ENCODE results near the gene GCA. TPM values are rescaled to one million over a fixed set of nuclear protein-coding genes. Genes with fewer than 3 reads are reported as not detected.

GCA gene
- total and polyA plus RNA-seq, 4 donors = 9.7 to 45.2 (median 18.1) TPM

DNA sequence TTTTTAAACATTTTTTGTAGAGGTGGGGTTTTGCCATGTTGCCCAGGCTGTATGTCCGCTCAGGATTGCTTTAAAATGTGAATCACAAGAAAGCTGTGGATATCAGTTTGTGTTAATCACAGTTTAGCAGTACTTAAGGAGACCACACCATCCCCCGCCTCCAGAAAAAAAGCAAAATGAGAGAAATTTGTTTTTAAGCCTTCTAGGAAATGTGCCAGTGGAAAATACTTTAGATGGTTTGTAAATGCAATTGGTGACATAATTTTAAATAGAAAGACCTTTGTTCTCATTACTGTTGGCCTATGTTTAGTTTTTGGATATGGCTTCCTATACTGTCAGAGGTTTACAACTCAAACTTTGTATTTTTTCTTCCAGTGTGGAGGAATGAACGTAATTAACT, 27.0 kb downstream of the GCA start (continued):
- TF ChIP-seq, protein P1, sequence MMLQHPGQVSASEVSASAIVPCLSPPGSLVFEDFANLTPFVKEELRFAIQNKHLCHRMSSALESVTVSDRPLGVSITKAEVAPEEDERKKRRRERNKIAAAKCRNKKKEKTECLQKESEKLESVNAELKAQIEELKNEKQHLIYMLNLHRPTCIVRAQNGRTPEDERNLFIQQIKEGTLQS (IDR thresholded peaks at IDR 0.05) = no peak
- TF ChIP-seq YY1 (IDR thresholded peaks at IDR 0.05) (no peak), FOXA2 (IDR thresholded peaks at IDR 0.05) (no peak), SP1 (IDR thresholded peaks at IDR 0.05) (no peak)

DNA sequence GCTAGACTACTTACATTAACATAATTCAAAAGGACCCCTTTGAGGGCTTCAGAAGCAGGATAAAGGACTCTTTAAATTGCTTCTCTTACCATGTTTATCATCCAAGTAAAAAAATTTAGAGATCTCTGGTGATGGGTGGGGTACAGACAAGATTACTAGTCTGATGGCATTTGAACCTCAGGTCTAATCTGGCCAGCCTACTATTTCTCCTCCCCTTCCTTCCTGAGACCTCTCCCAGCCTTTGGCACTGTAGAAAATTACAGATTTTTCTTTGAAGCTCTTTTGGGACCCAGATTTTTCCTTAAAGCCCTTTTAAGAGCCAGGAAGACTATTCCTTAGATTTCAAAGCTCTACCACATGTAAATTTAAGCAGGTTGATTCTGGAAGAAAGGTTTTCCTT, 28.9 kb downstream of the GCA start:
- no peaks in the 10 kb centered on the region for H3K27me3 ChIP-seq (ENCODE audit: control insufficient read depth in 4 of 4, insufficient read depth in 4 of 4, low read length in 3 of 4)
- H3K9ac ChIP-seq (ENCODE audit: low read depth in 1 of 2, low read length in 2 of 2) = no peak overlapping the region
- TF ChIP-seq RAD21 (IDR thresholded peaks at IDR 0.05) (no peak), JUND (IDR thresholded peaks at IDR 0.05) (no peak), EGR1 (IDR thresholded peaks at IDR 0.05; ENCODE audit: low read depth in 2 of 2) (no peak), NR2F2 (IDR thresholded peaks at IDR 0.05) (no peak)
- TF ChIP-seq, protein P2, sequence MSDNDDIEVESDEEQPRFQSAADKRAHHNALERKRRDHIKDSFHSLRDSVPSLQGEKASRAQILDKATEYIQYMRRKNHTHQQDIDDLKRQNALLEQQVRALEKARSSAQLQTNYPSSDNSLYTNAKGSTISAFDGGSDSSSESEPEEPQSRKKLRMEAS (IDR thresholded peaks at IDR 0.05) = no peak
- TF ChIP-seq, protein P3, sequence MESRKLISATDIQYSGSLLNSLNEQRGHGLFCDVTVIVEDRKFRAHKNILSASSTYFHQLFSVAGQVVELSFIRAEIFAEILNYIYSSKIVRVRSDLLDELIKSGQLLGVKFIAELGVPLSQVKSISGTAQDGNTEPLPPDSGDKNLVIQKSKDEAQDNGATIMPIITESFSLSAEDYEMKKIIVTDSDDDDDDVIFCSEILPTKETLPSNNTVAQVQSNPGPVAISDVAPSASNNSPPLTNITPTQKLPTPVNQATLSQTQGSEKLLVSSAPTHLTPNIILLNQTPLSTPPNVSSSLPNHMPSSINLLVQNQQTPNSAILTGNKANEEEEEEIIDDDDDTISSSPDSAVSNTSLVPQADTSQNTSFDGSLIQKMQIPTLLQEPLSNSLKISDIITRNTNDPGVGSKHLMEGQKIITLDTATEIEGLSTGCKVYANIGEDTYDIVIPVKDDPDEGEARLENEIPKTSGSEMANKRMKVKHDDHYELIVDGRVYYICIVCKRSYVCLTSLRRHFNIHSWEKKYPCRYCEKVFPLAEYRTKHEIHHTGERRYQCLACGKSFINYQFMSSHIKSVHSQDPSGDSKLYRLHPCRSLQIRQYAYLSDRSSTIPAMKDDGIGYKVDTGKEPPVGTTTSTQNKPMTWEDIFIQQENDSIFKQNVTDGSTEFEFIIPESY (IDR thresholded peaks at IDR 0.05) = no peak
- TF ChIP-seq, protein P4, sequence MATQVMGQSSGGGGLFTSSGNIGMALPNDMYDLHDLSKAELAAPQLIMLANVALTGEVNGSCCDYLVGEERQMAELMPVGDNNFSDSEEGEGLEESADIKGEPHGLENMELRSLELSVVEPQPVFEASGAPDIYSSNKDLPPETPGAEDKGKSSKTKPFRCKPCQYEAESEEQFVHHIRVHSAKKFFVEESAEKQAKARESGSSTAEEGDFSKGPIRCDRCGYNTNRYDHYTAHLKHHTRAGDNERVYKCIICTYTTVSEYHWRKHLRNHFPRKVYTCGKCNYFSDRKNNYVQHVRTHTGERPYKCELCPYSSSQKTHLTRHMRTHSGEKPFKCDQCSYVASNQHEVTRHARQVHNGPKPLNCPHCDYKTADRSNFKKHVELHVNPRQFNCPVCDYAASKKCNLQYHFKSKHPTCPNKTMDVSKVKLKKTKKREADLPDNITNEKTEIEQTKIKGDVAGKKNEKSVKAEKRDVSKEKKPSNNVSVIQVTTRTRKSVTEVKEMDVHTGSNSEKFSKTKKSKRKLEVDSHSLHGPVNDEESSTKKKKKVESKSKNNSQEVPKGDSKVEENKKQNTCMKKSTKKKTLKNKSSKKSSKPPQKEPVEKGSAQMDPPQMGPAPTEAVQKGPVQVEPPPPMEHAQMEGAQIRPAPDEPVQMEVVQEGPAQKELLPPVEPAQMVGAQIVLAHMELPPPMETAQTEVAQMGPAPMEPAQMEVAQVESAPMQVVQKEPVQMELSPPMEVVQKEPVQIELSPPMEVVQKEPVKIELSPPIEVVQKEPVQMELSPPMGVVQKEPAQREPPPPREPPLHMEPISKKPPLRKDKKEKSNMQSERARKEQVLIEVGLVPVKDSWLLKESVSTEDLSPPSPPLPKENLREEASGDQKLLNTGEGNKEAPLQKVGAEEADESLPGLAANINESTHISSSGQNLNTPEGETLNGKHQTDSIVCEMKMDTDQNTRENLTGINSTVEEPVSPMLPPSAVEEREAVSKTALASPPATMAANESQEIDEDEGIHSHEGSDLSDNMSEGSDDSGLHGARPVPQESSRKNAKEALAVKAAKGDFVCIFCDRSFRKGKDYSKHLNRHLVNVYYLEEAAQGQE (IDR thresholded peaks at IDR 0.05) = no peak
- no peaks in the 10 kb centered on the region for H3K4me1 ChIP-seq (ENCODE audit: control insufficient read depth in 4 of 4, insufficient read depth in 4 of 4, low read length in 3 of 4)
- no peak for DNase-seq (ENCODE audit: low spot score)
- H3K27ac ChIP-seq (ENCODE audit: low read depth in 1 of 2, low read length in 2 of 2) = no peak overlapping the region
- H3K9me3 ChIP-seq (ENCODE audit: control insufficient read depth in 4 of 4, low read length in 3 of 4) = no peaks in the 10 kb centered on the region
- H3K4me3 ChIP-seq (ENCODE audit: low read depth in 1 of 3, low read length in 3 of 3) = no peak overlapping the region
- no peaks in the 10 kb centered on the region for H3K36me3 ChIP-seq (ENCODE audit: control insufficient read depth in 4 of 4, insufficient read depth in 3 of 4, low read depth in 1 of 4, low read length in 3 of 4)

DNA sequence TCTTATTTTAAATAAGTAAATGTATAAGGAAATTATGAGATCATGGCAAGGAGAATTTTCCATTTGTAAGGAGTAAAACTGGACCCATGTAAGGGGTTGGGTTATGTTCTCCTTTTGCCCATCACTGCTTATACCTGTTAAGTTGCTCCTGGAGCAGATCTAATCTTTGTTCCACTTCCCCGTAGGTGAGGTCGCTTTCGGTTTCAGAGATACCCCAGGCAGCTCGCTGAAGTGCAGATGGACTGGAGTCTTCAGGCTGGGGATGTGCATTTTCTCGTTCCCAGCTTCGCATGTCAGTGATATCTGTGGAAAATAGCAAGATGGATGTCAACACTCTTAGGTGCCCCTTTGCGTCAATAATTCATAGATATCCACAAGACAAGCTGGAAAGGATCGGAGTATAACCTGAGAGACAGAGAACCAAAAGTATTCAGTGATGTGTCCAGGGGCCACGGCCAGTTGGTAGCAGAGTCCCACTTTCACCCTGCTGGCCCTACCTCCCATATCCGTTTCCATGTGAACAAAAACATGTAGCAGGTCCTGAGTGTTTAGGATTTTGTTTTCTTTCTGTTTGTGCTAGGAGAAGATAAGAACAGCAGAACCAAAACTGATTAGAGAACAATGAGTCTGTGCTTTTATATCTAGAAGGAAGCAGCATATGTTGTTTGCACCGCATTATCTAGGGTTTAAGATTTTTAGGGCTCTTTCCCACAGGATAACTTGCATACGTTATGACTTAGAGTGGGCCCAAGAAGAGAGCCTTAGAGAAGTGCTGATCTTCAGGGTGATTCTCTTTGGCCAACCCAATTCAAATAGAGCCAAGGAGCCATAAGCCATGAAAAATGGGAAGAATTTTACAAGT, 36.0 kb downstream of the GCA start:
- peak; percentile 35 for TF ChIP-seq NR2F2 (IDR thresholded peaks at IDR 0.05)
- no peak for TF ChIP-seq FOXA2 (IDR thresholded peaks at IDR 0.05)
- no peak overlapping the region for H3K27ac ChIP-seq (ENCODE audit: low read depth in 1 of 2, low read length in 2 of 2)
- H3K4me1 ChIP-seq (ENCODE audit: control insufficient read depth in 4 of 4, insufficient read depth in 4 of 4, low read length in 3 of 4) = no peaks in the 10 kb centered on the region

More for the DNA sequence above, 36.0 kb downstream of the GCA start:
- no peak overlapping the region for H3K9ac ChIP-seq (ENCODE audit: low read depth in 1 of 2, low read length in 2 of 2)
- H3K36me3 ChIP-seq (ENCODE audit: control insufficient read depth in 4 of 4, insufficient read depth in 3 of 4, low read depth in 1 of 4, low read length in 3 of 4) = no peaks in the 10 kb centered on the region
- no peaks in the 10 kb centered on the region for H3K27me3 ChIP-seq (ENCODE audit: control insufficient read depth in 4 of 4, insufficient read depth in 4 of 4, low read length in 3 of 4)
- no peak for DNase-seq (ENCODE audit: low spot score)
- H3K4me3 ChIP-seq (ENCODE audit: low read depth in 1 of 3, low read length in 3 of 3) = peak overlapping the region in 2 of 3 donors; percentile 22 to 33
- H3K9me3 ChIP-seq (ENCODE audit: control insufficient read depth in 4 of 4, low read length in 3 of 4) = no peaks in the 10 kb centered on the region
- 72% methylated on average over 12 of the region's 12 CpGs for WGBS

Measured in liver (tissue), 9 donors.